Caki2 (cell line): Measurements from ENCODE around the gene USP47. TPM values are rescaled to one million over a fixed set of nuclear protein-coding genes. Genes with fewer than 3 reads are reported as not detected.

Experiments
- DNase-seq: peaks from one replicate; pipeline ENCODE4 v3.0.0-alpha.2; 2015; ENCODE audit warnings: low read depth
- in situ Hi-C: cut with HindIII; loops from 2 replicates; pipeline ENCODE4 v1.10.0; 2016; ENCODE audit warnings: low sequenced_read_pairs, low pct_unique_long_range_greater_than_20kb, mixed read lengths
- total RNA-seq: library from RNA; depleted of rRNA; stranded (reverse); fragments of >200 nt; shearing (Covaris generic); gene quantifications from 2 replicates; pipeline ENCODE4 v1.2.3, GENCODE V29; 2014; ENCODE audit warnings: low replicate concordance

The USP47 gene
- total RNA-seq, 1 experiment from 2014 or later = 6.0 TPM

GRCh38 chr11:11857769-11858168, 16.0 kb downstream of the USP47 start:
- DNase-seq = peak; percentile 94
- in situ Hi-C loops = no loop called here

- in situ Hi-C loops = no loop called here
- no peak for DNase-seq
Observed at GRCh38 chr11:11858676-11859075, 16.9 kb downstream of the USP47 start.

GRCh38 chr11:11860103-11860979, 18.6 kb downstream of the USP47 start:
- no peak for DNase-seq
- in situ Hi-C loops = no loop called here

GRCh38 chr11:11862999-11863398, 21.2 kb downstream of the USP47 start:
- in situ Hi-C loops = no loop called here
- DNase-seq = no peak

GRCh38 chr11:11864332-11864731, 22.6 kb downstream of the USP47 start:
- in situ Hi-C loops = no loop called here
- no peak for DNase-seq

GRCh38 chr11:11864803-11865202, 23.0 kb downstream of the USP47 start:
- no peak for DNase-seq
- in situ Hi-C loops = no loop called here

GRCh38 chr11:11865449-11865848, 23.7 kb downstream of the USP47 start:
- in situ Hi-C loops = no loop called here
- no peak for DNase-seq

GRCh38 chr11:11866203-11866602, 24.4 kb downstream of the USP47 start:
- no peak for DNase-seq
- in situ Hi-C loops = no loop called here

- no peak for DNase-seq
- in situ Hi-C loops = no loop called here
Observed at GRCh38 chr11:11867720-11868119, 25.9 kb downstream of the USP47 start.

GRCh38 chr11:11871991-11872401, 30.2 kb downstream of the USP47 start:
- in situ Hi-C loops = no loop called here
- DNase-seq = no peak

GRCh38 chr11:11876458-11876857, 34.7 kb downstream of the USP47 start:
- in situ Hi-C loops = no loop called here
- no peak for DNase-seq

- no peak for DNase-seq
- in situ Hi-C loops = no loop called here
Observed at GRCh38 chr11:11880179-11880578, 38.4 kb downstream of the USP47 start.

- DNase-seq = no peak
- in situ Hi-C loops = no loop called here
Observed at GRCh38 chr11:11882539-11882938, 40.8 kb downstream of the USP47 start.

- DNase-seq = no peak
- in situ Hi-C loops = no loop called here
Observed at GRCh38 chr11:11884351-11884750, 42.6 kb downstream of the USP47 start.

GRCh38 chr11:11884774-11885481, 43.2 kb downstream of the USP47 start:
- in situ Hi-C loops = no loop called here
- no peak for DNase-seq

- in situ Hi-C loops = no loop called here
- no peak for DNase-seq
Observed at GRCh38 chr11:11894486-11894885, 52.7 kb downstream of the USP47 start.

GRCh38 chr11:11895672-11896071, 53.9 kb downstream of the USP47 start:
- DNase-seq = no peak
- in situ Hi-C loops = no loop called here

- in situ Hi-C loops = no loop called here
- no peak for DNase-seq
Observed at GRCh38 chr11:11898648-11899047, 56.9 kb downstream of the USP47 start.

GRCh38 chr11:11899401-11899800, 57.6 kb downstream of the USP47 start:
- in situ Hi-C loops = no loop called here
- DNase-seq = no peak

GRCh38 chr11:11901929-11902328, 60.2 kb downstream of the USP47 start:
- no peak for DNase-seq
- in situ Hi-C loops = no loop called here
